Endodermal cell (in vitro differentiated cells): ENCODE measurements around the gene ETV6. TPM values are rescaled to one million over a fixed set of nuclear protein-coding genes. Genes with fewer than 3 reads are reported as not detected.
"Not testable (repeated sequence)": the region's sequence is repeated elsewhere in the genome, so short reads cannot be mapped to it uniquely, and the experiment has no call there.

Experiments used
- DNase-seq: peaks from one replicate; pipeline ENCODE4 v3.0.0-alpha.2; 2017
- H3K27ac ChIP-seq: 2 replicates; pipeline ENCODE4 v1.5.1; 2013; ENCODE audit warnings: mild to moderate bottlenecking, low read depth, low read length, moderate library complexity
- H3K27me3 ChIP-seq: 2 replicates; pipeline ENCODE4 v1.6.1; 2013; ENCODE audit warnings: mild to moderate bottlenecking, low read length, moderate library complexity; ENCODE audit not compliant: insufficient read depth, control insufficient read depth, poor library complexity, severe bottlenecking
- H3K36me3 ChIP-seq: 2 replicates; pipeline ENCODE4 v1.7.0; 2013; ENCODE audit warnings: mild to moderate bottlenecking, low read length, moderate library complexity; ENCODE audit not compliant: control insufficient read depth, insufficient read depth
- H3K4me1 ChIP-seq: one replicate; pipeline ENCODE4 v1.7.0; 2013; ENCODE audit warnings: low read length; ENCODE audit not compliant: control insufficient read depth, insufficient read depth
- H3K4me3 ChIP-seq: 2 replicates; pipeline ENCODE4 v1.5.1; 2013; ENCODE audit warnings: mild to moderate bottlenecking, low read length, moderate library complexity
- H3K9ac ChIP-seq: 2 replicates; pipeline ENCODE4 v1.6.1; 2013; ENCODE audit warnings: mild to moderate bottlenecking, low read length, moderate library complexity; ENCODE audit not compliant: poor library complexity, severe bottlenecking; ENCODE audit errors: extremely low read depth
- H3K9me3 ChIP-seq: 2 replicates; pipeline ENCODE4 v1.6.1; 2013; ENCODE audit warnings: mild to moderate bottlenecking, low read length, moderate library complexity; ENCODE audit not compliant: control insufficient read depth
- H3K27ac Mint-ChIP-seq: 2 replicates; pipeline ENCODE4 v1.8.0; 2020; ENCODE audit warnings: mixed read lengths
- H3K27me3 Mint-ChIP-seq: 2 replicates; pipeline ENCODE4 v1.8.0; 2021; ENCODE audit warnings: mild to moderate bottlenecking, mixed read lengths; ENCODE audit not compliant: insufficient read depth
- H3K36me3 Mint-ChIP-seq: 2 replicates; pipeline ENCODE4 v1.8.0; 2020; ENCODE audit warnings: low read depth, mixed read lengths
- H3K4me1 Mint-ChIP-seq: 2 replicates; pipeline ENCODE4 v1.8.0; 2020; ENCODE audit warnings: mixed read lengths
- H3K4me3 Mint-ChIP-seq: 2 replicates; pipeline ENCODE4 v1.8.0; 2020; ENCODE audit warnings: mild to moderate bottlenecking, moderate library complexity, mixed read lengths
- H3K9me3 Mint-ChIP-seq: 2 replicates; pipeline ENCODE4 v1.8.0; 2020; ENCODE audit warnings: mild to moderate bottlenecking, mixed read lengths
- CTCF ChIP-seq: fragments of 200-600 bp; sonication (generic); conservative IDR thresholded peaks from 2 replicates; pipeline ENCODE4 v1.5.0; 2021; ENCODE audit warnings: antibody characterized with exemption, mild to moderate bottlenecking
- WGBS, 2 experiments: methylation state at CpG; one replicate each; pipeline versions ENCODE4 v1.1.5 to v1.1.7; 2013; ENCODE audit warnings: missing lambda C conversion rate in 2 of 2, mixed read lengths in 1 of 2; ENCODE audit not compliant: insufficient coverage in 1 of 2, insufficient read length in 1 of 2; 5-methylcytosine and 5-hydroxymethylcytosine counted together
- total RNA-seq, 2 donors: library from RNA; stranded (reverse); fragmentation: NEBNext Ultra II Directional in 1 of 2; extraction: Animal tissue kit (Norgen Biotek cat#: 25700) in 1 of 2; gene quantifications; 2 replicates in 1 of 2; 3 replicates in 1 of 2; pipeline ENCODE4 v1.2.1, GENCODE V29; 2021

Gene ETV6
- total RNA-seq, 2 donors from 2014 or later: 9.3 to 22.1 TPM

- peak; percentile 19 for TF ChIP-seq CTCF
- WGBS, 2 experiments: 91 to 92% methylated on average over 7 of the region's 7 CpGs
- Histone ChIP-seq H3K4me3 (no peak overlapping the region), H3K9ac (no peak overlapping the region), H3K4me1 (no peaks in the 10 kb centered on the region), H3K27me3 (no peaks in the 10 kb centered on the region), H3K9me3 (no peaks in the 10 kb centered on the region), H3K27ac (no peak overlapping the region), H3K36me3 (no peaks in the 10 kb centered on the region)
- no peaks in the 10 kb centered on the region for H3K36me3 Mint-ChIP-seq
- H3K27me3 Mint-ChIP-seq: no peaks in the 10 kb centered on the region
- no peak overlapping the region for H3K27ac Mint-ChIP-seq
- H3K4me3 Mint-ChIP-seq: no peak overlapping the region
- H3K9me3 Mint-ChIP-seq: peaks cover 4% of the 10 kb centered on the region
- DNase-seq: no peak
- peaks cover 15% of the 10 kb centered on the region for H3K4me1 Mint-ChIP-seq
Measured at GRCh38 chr12:11677752-11678151, 28.3 kb downstream of the ETV6 start.

- H3K36me3 ChIP-seq: no peaks in the 10 kb centered on the region
- Mint-ChIP-seq H3K9me3 (peaks cover 4% of the 10 kb centered on the region), H3K36me3 (no peaks in the 10 kb centered on the region), H3K27me3 (no peaks in the 10 kb centered on the region), H3K27ac (no peak overlapping the region), H3K4me1 (peaks cover 10% of the 10 kb centered on the region), H3K4me3 (no peak overlapping the region)
- no peak for DNase-seq
- no peaks in the 10 kb centered on the region for H3K9me3 ChIP-seq
- TF ChIP-seq CTCF: no peak
- H3K27me3 ChIP-seq: no peaks in the 10 kb centered on the region
- no peaks in the 10 kb centered on the region for H3K4me1 ChIP-seq
- H3K27ac ChIP-seq: no peak overlapping the region
- 83 to 100% methylated on average over 1 to 3 of the region's 3 CpGs for WGBS, 2 experiments
- H3K9ac ChIP-seq: no peak overlapping the region
- no peak overlapping the region for H3K4me3 ChIP-seq
Measured at GRCh38 chr12:11678781-11679180, 29.3 kb downstream of the ETV6 start.

GRCh38 chr12:11681207-11681606, 31.7 kb downstream of the ETV6 start:
- DNase-seq: no peak
- no peaks in the 10 kb centered on the region for H3K36me3 Mint-ChIP-seq
- H3K4me1 Mint-ChIP-seq: peaks cover 18% of the 10 kb centered on the region
- Histone ChIP-seq H3K4me1 (no peaks in the 10 kb centered on the region), H3K9me3 (no peaks in the 10 kb centered on the region), H3K4me3 (no peak overlapping the region), H3K27ac (no peak overlapping the region), H3K9ac (no peak overlapping the region), H3K27me3 (no peaks in the 10 kb centered on the region), H3K36me3 (no peaks in the 10 kb centered on the region)
- no CpG with 5 or more reads among the region's 2 CpGs for WGBS, 2 experiments
- H3K4me3 Mint-ChIP-seq: no peak overlapping the region
- no peak overlapping the region for H3K27ac Mint-ChIP-seq
- no peak for TF ChIP-seq CTCF
- H3K27me3 Mint-ChIP-seq: no peaks in the 10 kb centered on the region
- peaks cover 4% of the 10 kb centered on the region for H3K9me3 Mint-ChIP-seq

- H3K9me3 Mint-ChIP-seq, H3K27me3 Mint-ChIP-seq, H3K4me3 ChIP-seq, H3K9ac ChIP-seq, H3K9me3 ChIP-seq, DNase-seq, H3K27ac Mint-ChIP-seq, H3K4me1 ChIP-seq, H3K36me3 ChIP-seq, H3K36me3 Mint-ChIP-seq, H3K27me3 ChIP-seq, H3K4me3 Mint-ChIP-seq, H3K27ac ChIP-seq: not testable (repeated sequence)
- 80 to 90% methylated on average over 2 to 3 of the region's 3 CpGs for WGBS, 2 experiments
- peaks cover 15% of the 10 kb centered on the region for H3K4me1 Mint-ChIP-seq
Measured at GRCh38 chr12:11681695-11682094, 32.2 kb downstream of the ETV6 start.
